Left ventricle myocardium inferior (tissue), 1 donor: ENCODE measurements around the gene PRDX5. TPM values are rescaled to one million over a fixed set of nuclear protein-coding genes. Genes with fewer than 3 reads are reported as not detected.
"Not testable (repeated sequence)": the region's sequence is repeated elsewhere in the genome, so short reads cannot be mapped to it uniquely, and the experiment has no call there.

Experiments used
- DNase-seq: peaks from one replicate; pipeline ENCODE4 v3.0.0-alpha.2; 2020
- H3K27ac ChIP-seq: fragments of 200-600 bp; replicated peaks from 2 replicates; pipeline ENCODE4 v1.8.0; 2021
- H3K27me3 ChIP-seq: fragments of 200-600 bp; 2 replicates; pipeline ENCODE4 v1.8.0; 2021; ENCODE audit warnings: low read depth
- H3K36me3 ChIP-seq: fragments of 200-600 bp; 2 replicates; pipeline ENCODE4 v1.8.0; 2021
- H3K4me1 ChIP-seq: fragments of 200-600 bp; 2 replicates; pipeline ENCODE4 v1.8.0; 2021
- H3K4me3 ChIP-seq: fragments of 200-600 bp; 2 replicates; pipeline ENCODE4 v1.8.0; 2021; ENCODE audit warnings: mild to moderate bottlenecking, moderate library complexity
- H3K9me3 ChIP-seq: fragments of 200-600 bp; replicated peaks from 2 replicates; pipeline ENCODE4 v1.8.0; 2021
- intact Hi-C: fragments of 100-400 bp; cut with micrococcal nuclease; formaldehyde crosslinking; loops from one replicate; pipeline ENCODE4 v1.11.0; 2022
- total RNA-seq: library from RNA; stranded (reverse); fragmentation: NEBNext Ultra II Directional; extraction: Animal tissue kit (Norgen Biotek cat#: 25700); gene quantifications from one replicate; pipeline ENCODE4 v1.2.1, GENCODE V29; 2021
- TF ChIP-seq, protein P1 (sequence below): fragments of 200-600 bp; IDR thresholded peaks from 2 replicates; pipeline ENCODE4 v1.8.0; 2021; ENCODE audit warnings: antibody characterized with exemption, mild to moderate bottlenecking, borderline replicate concordance
- donor health status: DM: no; HTN: yes; CAD: no; lungs with severe emphysema.

PRDX5 gene
- total RNA-seq, 1 donor from 2014 or later, result 321 TPM

DNA sequence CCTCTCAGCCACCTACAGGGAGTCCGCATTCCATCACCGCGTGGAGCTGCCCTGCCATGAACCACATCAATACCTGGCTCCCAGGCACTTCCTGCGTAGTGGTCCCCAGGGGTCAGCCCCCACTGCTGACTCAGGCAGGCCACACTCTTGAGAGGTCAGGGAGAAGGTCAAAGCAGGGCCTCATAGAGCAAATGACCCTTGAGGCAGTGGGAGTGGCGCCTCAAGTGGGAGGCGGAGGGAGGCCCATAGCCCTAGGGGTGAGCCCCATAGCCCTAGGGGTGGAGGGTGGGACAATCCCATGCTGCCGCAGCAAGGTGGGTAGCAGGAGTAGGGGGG, 5.0 kb downstream of the PRDX5 start:
- H3K9me3 ChIP-seq, result peaks cover 6% of the 10 kb centered on the region
- no peaks in the 10 kb centered on the region for H3K27me3 ChIP-seq
- peaks cover 14% of the 10 kb centered on the region for H3K36me3 ChIP-seq
- H3K4me3 ChIP-seq, result no peak overlapping the region
- peaks cover 16% of the 10 kb centered on the region for H3K4me1 ChIP-seq
- DNase-seq, result no peak
- no peak overlapping the region for H3K27ac ChIP-seq
- TF ChIP-seq, protein P1, sequence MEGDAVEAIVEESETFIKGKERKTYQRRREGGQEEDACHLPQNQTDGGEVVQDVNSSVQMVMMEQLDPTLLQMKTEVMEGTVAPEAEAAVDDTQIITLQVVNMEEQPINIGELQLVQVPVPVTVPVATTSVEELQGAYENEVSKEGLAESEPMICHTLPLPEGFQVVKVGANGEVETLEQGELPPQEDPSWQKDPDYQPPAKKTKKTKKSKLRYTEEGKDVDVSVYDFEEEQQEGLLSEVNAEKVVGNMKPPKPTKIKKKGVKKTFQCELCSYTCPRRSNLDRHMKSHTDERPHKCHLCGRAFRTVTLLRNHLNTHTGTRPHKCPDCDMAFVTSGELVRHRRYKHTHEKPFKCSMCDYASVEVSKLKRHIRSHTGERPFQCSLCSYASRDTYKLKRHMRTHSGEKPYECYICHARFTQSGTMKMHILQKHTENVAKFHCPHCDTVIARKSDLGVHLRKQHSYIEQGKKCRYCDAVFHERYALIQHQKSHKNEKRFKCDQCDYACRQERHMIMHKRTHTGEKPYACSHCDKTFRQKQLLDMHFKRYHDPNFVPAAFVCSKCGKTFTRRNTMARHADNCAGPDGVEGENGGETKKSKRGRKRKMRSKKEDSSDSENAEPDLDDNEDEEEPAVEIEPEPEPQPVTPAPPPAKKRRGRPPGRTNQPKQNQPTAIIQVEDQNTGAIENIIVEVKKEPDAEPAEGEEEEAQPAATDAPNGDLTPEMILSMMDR, result no peak
- intact Hi-C loops, result no loop called here

DNA sequence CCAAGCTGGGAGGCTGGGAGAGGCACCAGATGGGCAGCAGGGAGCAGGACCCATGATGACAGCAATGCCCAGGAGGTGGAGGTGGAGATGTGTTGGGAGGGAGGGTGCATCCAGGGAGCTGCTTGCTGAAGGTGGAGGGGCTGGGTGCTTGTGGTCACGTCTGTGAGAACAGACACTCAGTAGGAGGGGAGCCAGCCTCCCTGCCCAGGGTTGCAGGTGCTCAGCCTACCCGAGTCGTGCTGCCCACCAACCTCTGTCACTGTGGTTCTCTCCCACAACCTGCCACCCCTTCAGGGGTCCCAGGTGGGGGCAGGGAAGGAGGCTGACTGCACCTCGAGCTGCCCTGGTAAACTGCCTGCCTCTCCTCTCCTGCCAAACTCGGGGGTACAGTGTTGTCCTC, 5.5 kb downstream of the PRDX5 start:
- peaks cover 13% of the 10 kb centered on the region for H3K4me1 ChIP-seq
- TF ChIP-seq, protein P1, result no peak
- no peak for DNase-seq
- no peak overlapping the region for H3K4me3 ChIP-seq
- no peaks in the 10 kb centered on the region for H3K27me3 ChIP-seq
- no peak overlapping the region for H3K27ac ChIP-seq
- peaks cover 14% of the 10 kb centered on the region for H3K36me3 ChIP-seq
- intact Hi-C loops, result no loop called here
- peaks cover 6% of the 10 kb centered on the region for H3K9me3 ChIP-seq

DNA sequence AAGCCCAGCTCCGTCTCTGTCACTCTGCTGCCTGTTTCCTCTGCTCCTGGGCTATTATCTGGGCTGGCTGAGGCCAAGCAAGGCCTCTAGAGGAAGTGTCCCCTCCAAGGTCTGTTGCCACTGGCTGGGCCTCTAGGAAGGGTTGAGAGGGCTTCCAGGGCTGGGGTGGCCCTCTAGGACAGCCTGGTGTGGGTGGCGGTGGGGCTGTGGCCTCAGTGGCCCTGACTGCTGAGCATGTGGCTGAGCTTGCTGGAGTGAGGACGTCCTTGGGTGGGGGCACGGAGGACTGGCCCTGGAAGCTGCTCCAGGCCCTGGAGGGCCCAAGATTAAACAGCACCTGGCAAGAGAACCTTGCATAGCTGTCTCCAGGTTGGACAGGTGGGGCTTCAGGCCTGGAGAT, 6.1 kb downstream of the PRDX5 start:
- H3K9me3 ChIP-seq, H3K27me3 ChIP-seq, H3K4me3 ChIP-seq, intact Hi-C loops, H3K27ac ChIP-seq, DNase-seq: not testable (repeated sequence)
- Histone ChIP-seq H3K4me1 (peaks cover 10% of the 10 kb centered on the region), H3K36me3 (peaks cover 14% of the 10 kb centered on the region)

DNA sequence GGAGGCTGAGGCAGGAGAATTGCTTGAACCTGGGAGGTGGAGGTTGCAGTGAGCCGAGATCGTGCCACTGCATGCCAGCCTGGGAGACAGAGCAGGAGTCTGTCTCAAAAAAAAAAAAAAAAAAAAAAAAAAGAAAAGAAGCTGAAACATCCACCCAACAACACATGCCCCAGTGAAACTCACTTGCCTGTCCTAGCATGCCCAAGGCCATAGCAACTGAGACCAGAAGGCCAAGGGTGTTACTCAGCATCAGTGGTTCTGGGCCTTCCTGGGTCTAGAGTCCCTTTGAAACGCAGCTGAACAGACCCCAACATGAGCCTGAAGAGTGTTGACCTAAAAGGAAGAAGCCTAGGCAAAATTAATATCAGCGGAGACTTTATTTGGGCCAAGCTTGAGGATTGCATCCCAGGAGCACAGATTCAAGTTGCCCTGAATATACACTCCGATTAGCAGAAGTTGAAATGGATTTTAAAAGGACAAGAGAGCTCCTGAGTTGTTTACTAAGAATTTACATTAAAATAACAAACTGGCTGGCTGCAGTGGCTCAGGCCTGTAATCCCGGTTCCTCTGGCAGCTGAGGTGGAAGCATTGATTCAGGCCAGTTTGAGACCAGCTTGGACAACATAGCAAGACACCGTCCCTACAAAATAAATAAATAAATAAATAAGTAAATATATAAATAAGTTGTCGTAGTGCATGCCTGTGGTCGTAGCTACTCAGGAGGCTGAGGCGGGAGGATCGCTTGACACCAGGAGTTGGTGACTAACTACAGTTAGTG, 7.0 kb downstream of the PRDX5 start:
- Histone ChIP-seq H3K27ac (no peak overlapping the region), H3K9me3 (peaks cover 6% of the 10 kb centered on the region), H3K36me3 (peaks cover 14% of the 10 kb centered on the region), H3K4me1 (peaks cover 12% of the 10 kb centered on the region), H3K4me3 (no peak overlapping the region), H3K27me3 (no peaks in the 10 kb centered on the region)
- DNase-seq, result no peak
- intact Hi-C loops, result no loop called here
- TF ChIP-seq, protein P1, result no peak

DNA sequence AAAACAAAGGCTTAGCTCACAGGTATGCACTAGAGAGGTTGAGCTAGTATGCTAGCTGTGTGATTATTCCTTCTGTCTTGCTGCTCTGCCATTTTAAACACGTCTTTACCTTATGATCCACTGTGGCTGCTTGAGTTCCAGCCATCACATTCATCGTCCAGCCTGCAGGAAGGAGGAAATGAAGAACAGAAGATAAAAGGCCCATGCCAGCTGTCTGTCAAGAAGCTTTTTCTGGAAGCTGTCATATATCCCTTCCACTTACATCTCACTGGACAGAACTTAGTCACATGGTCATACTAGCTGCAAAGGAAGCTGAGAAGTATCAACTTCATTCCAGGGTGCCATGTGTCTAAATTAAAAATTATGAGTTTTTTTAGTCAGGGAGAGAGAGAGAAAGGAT, 9.5 kb downstream of the PRDX5 start:
- Histone ChIP-seq H3K27me3 (peaks cover 5% of the 10 kb centered on the region), H3K4me1 (peaks cover 22% of the 10 kb centered on the region), H3K36me3 (peaks cover 4% of the 10 kb centered on the region), H3K4me3 (no peak overlapping the region), H3K27ac (no peak overlapping the region), H3K9me3 (peaks cover 6% of the 10 kb centered on the region)
- no peak for DNase-seq
- TF ChIP-seq, protein P1, result no peak
- intact Hi-C loops, result no loop called here

DNA sequence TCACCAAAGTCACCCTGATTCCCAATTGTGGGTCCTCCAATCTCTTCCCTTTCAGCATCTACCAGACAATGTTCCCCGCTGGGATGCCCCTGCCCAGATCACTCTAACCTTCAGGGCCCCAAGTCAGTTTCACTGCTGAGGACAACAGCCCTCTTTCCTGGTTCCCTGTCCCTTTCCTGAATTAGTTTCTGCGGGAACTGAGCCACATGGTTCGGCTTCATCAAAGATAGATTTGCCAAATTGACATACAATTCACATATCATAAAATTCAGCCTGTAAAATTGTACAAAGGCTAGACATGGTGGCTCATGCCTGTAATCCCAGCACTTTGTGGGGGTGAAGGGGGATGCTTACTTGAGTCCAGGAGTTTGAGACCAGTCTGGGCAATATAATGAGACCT, 10.1 kb downstream of the PRDX5 start:
- Histone ChIP-seq H3K36me3 (peaks cover under 1% of the 10 kb centered on the region), H3K4me1 (peaks cover 22% of the 10 kb centered on the region), H3K27me3 (peaks cover 5% of the 10 kb centered on the region), H3K9me3 (peaks cover 6% of the 10 kb centered on the region), H3K4me3 (no peak overlapping the region), H3K27ac (no peak overlapping the region)
- intact Hi-C loops, result no loop called here
- DNase-seq, result no peak
- TF ChIP-seq, protein P1, result no peak
